HL-60 (cell line): ENCODE results near the gene DIP2C.

ENCODE experiments used
- GABPA ChIP-seq: IDR thresholded peaks from 2 replicates; pipeline ENCODE4 v1.6.1; 2012; ENCODE audit warnings: low read depth
- POLR2AphosphoS5 ChIP-seq: IDR thresholded peaks from 2 replicates; pipeline ENCODE4 v1.6.1; 2012; ENCODE audit warnings: low read depth
- SPI1 ChIP-seq: IDR thresholded peaks from 2 replicates; pipeline ENCODE4 v1.6.1; 2012; ENCODE audit warnings: low read depth, mild to moderate bottlenecking, borderline replicate concordance
- TF ChIP-seq, protein P1 (sequence below): IDR thresholded peaks from one replicate; pipeline ENCODE4 v1.5.1; 2011; ENCODE audit warnings: low read length, control low read depth, inconsistent platforms; ENCODE audit not compliant: insufficient read depth

- TF ChIP-seq, protein P1, sequence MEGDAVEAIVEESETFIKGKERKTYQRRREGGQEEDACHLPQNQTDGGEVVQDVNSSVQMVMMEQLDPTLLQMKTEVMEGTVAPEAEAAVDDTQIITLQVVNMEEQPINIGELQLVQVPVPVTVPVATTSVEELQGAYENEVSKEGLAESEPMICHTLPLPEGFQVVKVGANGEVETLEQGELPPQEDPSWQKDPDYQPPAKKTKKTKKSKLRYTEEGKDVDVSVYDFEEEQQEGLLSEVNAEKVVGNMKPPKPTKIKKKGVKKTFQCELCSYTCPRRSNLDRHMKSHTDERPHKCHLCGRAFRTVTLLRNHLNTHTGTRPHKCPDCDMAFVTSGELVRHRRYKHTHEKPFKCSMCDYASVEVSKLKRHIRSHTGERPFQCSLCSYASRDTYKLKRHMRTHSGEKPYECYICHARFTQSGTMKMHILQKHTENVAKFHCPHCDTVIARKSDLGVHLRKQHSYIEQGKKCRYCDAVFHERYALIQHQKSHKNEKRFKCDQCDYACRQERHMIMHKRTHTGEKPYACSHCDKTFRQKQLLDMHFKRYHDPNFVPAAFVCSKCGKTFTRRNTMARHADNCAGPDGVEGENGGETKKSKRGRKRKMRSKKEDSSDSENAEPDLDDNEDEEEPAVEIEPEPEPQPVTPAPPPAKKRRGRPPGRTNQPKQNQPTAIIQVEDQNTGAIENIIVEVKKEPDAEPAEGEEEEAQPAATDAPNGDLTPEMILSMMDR, result no peak
- TF ChIP-seq SPI1, result no peak
- no peak for TF ChIP-seq POLR2AphosphoS5
- TF ChIP-seq GABPA, result no peak
Measured at GRCh38 chr10:514137-514671, 175.3 kb downstream of the DIP2C start.
